GM21515 (cell line): Measurements from ENCODE around the gene TGFBR2.

Experiments used
- ATAC-seq: cut with Tn5 transposase; IDR thresholded peaks from one replicate; pipeline ENCODE4 v1.9.1; 2021; ENCODE audit not compliant: unreplicated experiment

Gene TGFBR2

GRCh38 chr3:30688776-30689641 is 82.6 kb downstream of the TGFBR2 start:
- no peak for ATAC-seq

GRCh38 chr3:30690199-30690598 is 83.8 kb downstream of the TGFBR2 start:
- ATAC-seq, result no peak

GRCh38 chr3:30691249-30691880 is 85.0 kb downstream of the TGFBR2 start:
- ATAC-seq, result no peak

- ATAC-seq, result no peak
Measured at GRCh38 chr3:30691944-30692343, 85.5 kb downstream of the TGFBR2 start.

- no peak for ATAC-seq
Measured at GRCh38 chr3:30692498-30693130, 86.2 kb downstream of the TGFBR2 start.

GRCh38 chr3:30693470-30694120 is 87.2 kb downstream of the TGFBR2 start:
- peak; percentile 95 for ATAC-seq

- ATAC-seq, result no peak
Measured at GRCh38 chr3:30694148-30694547, 87.7 kb downstream of the TGFBR2 start.

- no peak for ATAC-seq
Measured at GRCh38 chr3:30694668-30695067, 88.3 kb downstream of the TGFBR2 start.

- ATAC-seq, result no peak
Measured at GRCh38 chr3:30695302-30696061, 89.1 kb downstream of the TGFBR2 start.

GRCh38 chr3:30696403-30696819 is 90.0 kb downstream of the TGFBR2 start:
- no peak for ATAC-seq

- no peak for ATAC-seq
Measured at GRCh38 chr3:30696896-30697295, 90.5 kb downstream of the TGFBR2 start.

GRCh38 chr3:30698549-30698948 is 92.1 kb downstream of the TGFBR2 start:
- no peak for ATAC-seq

- ATAC-seq, result no peak
Measured at GRCh38 chr3:30699927-30700326, 93.5 kb downstream of the TGFBR2 start.

- no peak for ATAC-seq
Measured at GRCh38 chr3:30700702-30701321, 94.4 kb downstream of the TGFBR2 start.

- ATAC-seq, result no peak
Measured at GRCh38 chr3:30702038-30702827, 95.8 kb downstream of the TGFBR2 start.

- no peak for ATAC-seq
Measured at GRCh38 chr3:30702828-30703397, 96.5 kb downstream of the TGFBR2 start.

GRCh38 chr3:30704931-30705890 is 98.8 kb downstream of the TGFBR2 start:
- ATAC-seq, result no peak

GRCh38 chr3:30707825-30708224 is 101.4 kb downstream of the TGFBR2 start:
- ATAC-seq, result no peak
